ENCODE data around the gene OTUD6A.

Gene OTUD6A, protein sequence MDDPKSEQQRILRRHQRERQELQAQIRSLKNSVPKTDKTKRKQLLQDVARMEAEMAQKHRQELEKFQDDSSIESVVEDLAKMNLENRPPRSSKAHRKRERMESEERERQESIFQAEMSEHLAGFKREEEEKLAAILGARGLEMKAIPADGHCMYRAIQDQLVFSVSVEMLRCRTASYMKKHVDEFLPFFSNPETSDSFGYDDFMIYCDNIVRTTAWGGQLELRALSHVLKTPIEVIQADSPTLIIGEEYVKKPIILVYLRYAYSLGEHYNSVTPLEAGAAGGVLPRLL

DNA sequence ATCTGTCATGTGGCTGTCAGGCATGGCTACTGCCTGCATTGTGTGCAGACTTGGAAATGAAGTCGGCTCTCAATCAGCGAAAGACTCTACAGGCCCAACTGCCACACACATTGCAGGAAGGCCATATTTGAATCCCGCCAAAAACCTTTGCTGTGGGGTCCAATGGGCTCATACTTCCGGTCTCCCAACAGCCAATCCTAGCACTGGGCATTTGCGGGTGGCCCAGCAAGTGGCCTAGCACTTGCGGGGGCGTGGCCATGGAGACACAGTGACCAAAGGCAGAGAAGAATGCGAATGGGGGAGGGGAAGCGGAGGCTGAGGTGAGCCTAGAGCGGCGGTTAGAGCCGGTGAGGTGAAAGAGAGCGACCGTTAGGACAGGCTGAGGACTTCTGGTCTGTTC lies at the start of gene OTUD6A:
TSS of gene OTUD6A (plus strand) at position 382 of the 400 bp plus-strand sequence. CDS start 68 bp downstream, outside the sequence.
- no peak for DNase-seq

DNA sequence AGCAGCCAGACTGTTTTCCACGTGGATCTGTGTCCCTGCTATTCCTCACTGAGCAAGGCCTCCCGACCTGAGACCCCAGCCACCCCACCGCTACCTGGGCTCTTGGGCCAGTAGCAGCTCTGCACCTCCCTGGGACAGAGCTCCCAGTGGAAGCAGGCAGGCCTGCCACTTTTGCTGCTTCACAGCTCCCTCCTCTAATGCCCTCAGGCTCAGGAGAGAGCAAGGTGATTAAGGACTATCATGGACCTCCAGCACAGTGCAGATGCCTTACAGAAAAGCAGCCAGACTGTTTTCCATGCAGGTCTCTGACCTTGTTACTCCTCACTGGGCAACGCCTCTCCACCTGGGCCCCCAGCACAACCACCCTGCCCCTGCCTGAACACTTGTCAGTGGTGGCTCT lies 49.5 kb upstream of the OTUD6A start:
- no peak for DNase-seq

DNA sequence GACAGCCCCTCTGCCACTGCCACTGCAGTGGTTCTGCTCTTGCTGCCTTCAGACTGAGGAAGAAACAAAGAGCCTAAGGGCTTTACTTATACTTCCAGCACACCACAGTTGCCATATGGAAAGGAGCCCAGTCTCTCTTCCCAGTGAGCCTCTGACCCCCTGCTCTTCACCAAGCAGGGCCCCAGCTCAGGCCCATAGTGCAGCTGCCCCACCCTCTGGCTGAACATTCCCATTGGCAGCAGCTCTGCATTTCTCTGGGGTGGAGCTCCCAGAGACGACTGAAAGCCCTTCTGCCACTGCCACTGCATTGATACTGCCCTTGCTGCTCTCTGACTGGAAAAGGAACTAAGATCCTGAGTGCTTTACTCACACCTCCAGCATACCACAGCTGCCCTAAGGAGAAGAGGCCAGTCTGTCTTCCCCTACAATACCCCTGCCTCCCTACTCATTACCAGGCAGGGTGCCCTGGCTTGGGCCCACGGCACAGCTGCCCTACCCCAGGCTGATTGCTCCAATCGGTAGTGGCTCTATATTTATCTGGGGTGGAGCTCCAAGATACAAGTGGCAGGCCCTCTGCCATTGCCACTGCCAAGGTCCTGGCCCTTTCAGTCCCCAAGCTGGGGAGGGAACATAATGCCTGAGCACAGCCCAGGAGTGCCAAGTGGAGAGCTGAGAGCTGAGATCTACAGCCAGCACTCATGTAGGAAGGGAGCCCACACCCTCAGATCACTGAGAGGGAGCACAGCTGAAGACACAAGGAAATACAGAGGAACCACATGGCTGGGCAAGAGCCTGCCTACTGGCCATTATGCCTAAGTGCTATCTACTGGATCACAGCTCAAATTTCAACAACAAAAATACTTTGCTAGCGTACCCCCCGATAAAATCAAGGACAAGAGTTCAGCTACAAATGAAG lies 48.5 kb upstream of the OTUD6A start:
- DNase-seq: no peak

DNA sequence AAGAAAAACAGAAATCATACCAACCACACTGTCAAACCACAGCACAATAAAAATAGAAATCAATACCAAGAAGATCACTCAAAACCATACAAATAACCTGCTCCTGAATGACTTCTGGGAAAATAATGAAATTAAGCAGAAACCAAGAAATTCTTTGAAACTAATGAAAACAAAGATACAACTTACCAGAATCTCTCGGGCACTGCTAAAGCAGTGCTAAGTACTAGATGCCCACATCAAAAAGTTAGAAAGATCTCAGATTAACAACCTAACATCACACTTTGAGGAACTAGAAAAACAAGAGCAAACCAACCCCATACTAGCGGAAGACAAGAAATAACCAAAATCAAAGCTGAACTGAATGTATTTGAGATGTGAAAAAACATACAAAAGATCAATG lies 45.7 kb upstream of the OTUD6A start:
- peak; percentile 12 for DNase-seq

DNA sequence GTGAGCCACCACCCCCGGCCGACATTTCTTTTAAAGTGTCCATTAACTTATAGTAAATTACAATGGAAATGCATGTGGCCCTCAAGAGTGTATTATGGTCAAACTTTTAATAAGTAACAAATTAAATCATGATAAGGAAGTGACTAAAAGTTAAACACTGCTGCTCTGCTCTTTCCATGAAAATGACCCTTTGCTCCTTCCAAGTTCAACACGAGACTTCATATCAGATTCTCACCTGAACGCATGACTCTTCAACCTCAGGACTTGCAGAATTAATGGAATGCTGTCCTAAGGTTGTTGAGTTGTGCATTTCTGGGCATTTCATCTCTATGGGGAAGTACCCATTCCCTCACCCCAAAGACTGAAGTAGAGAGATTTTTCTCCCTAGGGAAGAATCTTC lies 39.6 kb upstream of the OTUD6A start:
- no peak for DNase-seq

DNA sequence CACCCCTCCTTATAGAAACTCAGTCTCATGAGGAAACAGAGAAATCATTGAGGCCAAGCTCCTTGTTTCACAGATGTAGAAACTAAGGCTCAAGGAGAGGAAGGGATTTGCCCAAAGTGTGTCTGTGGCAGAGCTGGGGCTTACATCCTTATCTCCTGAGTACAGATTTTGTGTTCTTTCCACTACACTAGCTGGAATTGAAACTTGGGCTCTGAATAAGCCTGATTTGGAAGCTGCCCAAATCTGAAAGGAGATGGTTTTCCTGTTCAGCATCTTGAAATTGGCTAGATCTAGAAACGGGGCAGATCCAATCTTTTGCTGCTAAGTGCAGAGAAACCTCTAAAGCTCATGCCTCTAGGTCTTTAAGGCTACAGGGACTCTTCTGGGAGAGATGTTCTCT lies 36.8 kb upstream of the OTUD6A start:
- no peak for DNase-seq

DNA sequence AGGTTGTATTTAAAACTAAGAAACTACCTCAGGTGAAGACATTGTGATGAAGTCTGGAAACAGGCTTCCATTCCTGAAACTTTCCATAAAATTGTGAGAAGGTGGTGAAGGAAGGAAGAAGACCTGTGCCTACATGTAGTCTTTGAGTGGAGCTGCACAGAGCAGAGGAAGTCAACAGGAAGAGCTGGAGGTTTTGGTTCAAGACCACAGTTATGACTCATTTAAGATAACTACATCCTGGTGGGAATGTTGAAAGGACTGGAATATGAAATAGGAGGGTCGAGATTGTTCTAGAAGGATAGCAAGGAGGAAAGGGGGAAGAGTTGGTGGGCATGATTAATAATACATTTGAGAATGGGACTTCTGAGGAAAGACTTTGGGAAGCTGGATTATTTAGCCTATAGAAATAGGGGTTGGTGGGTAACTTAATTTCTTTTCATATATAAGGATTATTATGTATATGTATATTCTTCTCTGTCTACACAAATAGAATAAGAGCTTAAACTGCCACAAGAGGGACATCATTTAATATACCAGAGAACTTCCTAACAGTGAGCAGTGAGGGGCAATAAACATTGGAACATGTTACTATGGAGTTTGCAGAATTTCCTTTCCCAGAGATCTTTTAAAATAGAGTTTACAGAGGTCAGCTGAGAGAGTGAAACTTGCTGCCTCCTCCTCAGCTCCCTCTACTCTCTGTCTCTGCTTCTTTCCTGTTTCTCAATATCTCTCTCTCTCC lies 36.0 kb upstream of the OTUD6A start:
- no peak for DNase-seq

DNA sequence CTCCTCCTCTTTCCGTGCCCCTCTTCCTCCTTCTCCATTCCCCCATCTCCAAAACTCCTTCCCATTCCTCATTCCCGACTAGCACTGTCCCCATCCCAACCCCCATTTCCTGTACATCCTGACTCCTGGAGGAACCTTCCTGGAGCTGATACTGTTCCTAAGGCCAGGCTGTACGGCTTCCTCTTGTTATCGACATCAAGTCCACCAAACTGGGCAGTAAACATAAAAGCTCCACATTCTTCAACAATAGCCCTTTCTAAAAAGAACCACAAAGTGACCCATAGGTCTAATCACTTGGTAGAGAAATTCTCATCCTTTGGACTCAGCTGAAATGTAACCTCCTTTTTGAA lies 35.4 kb upstream of the OTUD6A start:
- DNase-seq: no peak

DNA sequence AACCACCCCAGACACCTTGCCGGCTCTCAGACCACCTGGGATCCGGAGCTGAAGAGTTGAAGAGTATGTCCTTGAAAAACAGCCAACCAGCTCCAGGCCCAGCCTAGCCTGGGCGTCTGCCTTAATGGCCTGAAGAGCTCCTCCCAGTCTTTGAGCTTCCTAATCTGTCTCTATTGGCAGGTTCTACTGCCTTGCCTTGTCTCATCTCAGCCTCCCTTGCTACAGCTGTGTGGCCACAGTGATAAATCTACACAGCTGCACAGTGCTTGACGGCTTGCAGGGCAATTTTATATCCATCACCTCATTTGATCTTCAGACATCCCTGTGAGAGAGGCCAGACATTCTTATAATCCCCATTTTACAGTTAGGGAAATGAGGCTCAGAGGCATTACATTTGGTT lies 32.4 kb upstream of the OTUD6A start:
- no peak for DNase-seq

DNA sequence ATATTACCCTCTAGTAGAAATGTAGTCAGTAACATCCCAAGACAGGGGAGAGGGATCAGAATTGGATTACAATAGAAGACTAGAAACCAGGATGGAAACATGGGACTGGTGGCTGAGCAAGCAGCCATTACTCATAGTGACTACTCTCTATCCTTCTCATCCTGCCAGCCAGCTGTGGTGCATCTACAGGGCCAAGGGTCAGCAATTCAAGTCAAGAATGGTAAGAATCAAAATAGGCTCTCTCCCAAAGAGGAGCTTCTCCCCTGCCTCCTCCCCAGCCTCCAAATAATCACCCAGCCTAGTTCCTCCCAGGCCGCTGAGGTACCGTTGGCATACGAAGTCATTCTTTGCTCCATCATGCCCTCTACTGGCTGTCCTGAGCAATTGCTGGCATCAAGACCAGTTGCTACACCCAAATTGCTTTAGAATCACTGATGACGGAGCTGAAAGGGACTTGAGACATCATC lies 31.9 kb upstream of the OTUD6A start:
- peak; percentile 74 for DNase-seq

DNA sequence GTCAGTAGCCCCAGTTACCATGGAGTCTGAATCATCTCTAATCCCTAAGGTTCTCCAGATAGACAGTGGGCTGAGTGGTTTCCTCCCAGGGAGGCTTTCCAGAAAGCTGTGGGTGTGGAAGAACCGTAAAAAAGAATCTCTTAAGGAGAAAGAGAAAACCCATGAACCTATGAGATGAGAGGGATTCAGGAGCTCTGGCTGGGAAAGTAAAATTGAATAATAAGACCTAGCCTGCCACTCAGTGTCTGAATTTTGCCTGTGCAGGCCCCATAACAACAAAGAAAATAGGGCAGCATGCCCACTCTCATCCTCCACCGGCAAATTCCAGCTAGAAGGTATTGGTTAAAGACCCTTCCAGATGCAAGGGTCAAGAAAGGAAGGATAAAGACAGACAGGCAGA lies 29.5 kb upstream of the OTUD6A start:
- no peak for DNase-seq

DNA sequence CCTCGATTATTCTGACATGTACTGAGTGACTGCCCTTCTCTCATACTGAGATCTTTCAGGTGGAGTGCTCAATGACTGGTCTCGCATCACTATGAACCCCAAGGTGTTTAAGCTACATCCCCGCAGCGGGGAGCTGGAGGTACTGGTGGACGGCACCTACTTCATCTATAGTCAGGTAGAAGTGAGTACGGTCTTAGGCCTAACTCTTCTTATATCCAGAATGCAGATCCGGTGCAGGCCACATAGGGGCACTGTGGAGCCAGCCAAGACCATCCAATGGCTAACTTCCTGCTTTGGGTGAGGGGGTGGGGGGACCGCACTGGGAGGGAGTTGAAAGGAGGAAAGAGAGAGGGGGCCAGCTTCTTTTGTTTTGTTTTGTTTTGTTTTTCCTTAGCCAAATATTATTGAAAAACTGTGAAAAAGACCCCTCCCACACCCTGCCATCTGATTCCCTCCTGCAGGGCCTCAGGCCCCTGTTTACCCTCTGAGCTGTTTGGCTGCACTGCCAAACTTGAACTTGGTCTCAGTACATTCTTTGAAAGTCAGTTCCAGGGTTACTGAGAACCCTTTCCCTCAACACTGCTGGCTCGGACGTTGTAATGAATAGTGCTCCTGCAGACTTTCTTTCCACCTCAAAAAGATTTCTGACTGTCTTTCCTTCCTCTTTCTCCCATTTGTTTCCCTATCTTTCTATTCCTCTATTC lies 28.8 kb upstream of the OTUD6A start:
- peak; percentile 48 for DNase-seq

DNA sequence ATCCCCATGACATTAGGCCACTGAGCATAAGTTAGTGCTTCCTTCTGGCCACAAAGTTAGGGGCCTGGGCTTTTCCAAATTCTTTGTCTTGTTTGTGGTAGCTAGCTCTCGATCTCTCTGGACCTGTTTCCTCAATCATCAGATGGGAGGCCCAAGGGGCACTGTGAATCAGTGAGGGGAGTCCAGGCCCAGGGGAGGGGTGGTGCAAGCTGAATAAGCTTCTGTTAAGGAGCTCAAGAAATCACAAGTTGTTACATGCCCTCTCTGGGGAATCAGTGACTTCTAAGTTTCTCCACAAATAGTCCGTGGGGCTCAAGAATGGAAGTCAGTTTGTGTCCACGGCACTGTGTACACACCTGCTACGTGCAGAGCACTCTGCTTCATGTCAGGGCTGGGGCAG lies 27.6 kb upstream of the OTUD6A start:
- no peak for DNase-seq

DNA sequence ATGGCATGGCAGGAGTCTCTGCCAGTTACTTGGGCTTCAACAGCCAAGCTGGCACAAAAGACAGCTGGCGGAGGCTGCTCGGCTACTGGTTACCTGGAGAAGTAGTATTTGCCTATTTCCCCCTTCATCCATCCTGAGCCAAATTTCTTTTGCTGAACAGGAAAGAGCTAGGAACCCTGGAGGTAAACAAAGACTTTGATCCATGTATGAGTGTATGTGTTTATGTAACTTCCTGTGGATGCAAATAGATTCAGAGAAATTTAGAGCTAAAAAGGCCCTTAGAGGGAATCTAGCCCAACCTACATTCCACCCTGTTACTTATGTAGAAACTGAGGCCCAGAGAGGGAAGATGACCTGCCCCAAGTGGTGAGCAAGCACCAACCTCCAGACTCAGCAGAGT lies 23.7 kb upstream of the OTUD6A start:
- DNase-seq: no peak

DNA sequence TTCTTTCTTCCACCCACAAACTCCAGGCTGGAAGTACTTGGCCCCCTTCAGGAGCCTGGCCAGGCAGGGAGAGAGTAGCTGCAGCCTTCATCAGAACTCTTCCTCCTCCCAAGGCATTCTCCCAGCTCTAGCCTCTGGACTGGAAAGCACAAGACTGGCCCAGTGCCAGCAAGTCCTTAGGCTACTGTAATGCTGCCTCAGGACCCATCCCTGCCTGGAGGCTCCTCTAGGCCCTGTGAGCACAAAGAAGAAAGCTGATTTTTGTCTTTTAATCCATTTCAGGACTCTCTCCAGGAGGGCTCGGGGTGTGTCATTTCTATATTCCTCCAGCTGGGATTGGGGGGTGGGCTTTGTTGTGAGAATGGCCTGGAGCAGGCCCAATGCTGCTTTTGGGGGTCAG lies 23.3 kb upstream of the OTUD6A start:
- no peak for DNase-seq

DNA sequence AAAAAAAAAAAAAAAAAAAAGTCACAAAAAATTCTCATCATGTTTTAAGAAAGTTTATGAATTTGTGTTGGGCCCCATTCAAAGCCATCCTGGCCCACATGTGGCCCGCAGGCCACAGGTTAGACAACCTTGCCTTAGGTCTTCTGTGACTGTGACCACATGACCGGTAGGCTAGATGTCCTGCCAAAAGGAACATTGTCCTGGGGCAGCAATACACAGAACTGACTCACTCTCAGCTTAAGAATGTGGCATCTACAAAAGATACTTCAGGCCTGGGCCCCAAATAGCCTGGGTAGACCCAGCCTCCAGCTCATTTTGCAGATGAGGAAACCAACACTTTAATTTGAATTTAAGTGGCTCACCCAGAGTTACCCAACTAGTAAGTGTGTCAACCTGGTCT lies 22.5 kb upstream of the OTUD6A start:
- no peak for DNase-seq

DNA sequence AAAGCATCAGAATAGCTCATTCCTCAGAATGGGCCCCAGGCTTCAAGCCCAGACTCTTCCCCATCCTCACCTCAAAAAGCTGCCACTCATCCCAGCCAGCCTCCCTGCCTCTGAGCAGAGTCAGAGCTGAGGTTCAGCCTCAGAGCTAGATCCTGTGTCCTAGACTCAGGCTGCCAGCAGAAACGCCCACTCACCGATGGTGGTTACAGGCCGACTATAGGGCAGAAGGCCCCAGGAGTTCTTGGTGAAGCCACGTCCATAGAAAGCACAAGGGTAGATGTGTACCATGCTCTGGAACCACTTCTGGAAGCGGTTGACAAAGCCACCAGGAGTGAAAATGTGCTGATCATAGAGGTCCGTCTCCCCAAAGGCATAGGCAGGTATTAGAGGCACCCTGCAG lies 20.3 kb upstream of the OTUD6A start:
- no peak for DNase-seq

DNA sequence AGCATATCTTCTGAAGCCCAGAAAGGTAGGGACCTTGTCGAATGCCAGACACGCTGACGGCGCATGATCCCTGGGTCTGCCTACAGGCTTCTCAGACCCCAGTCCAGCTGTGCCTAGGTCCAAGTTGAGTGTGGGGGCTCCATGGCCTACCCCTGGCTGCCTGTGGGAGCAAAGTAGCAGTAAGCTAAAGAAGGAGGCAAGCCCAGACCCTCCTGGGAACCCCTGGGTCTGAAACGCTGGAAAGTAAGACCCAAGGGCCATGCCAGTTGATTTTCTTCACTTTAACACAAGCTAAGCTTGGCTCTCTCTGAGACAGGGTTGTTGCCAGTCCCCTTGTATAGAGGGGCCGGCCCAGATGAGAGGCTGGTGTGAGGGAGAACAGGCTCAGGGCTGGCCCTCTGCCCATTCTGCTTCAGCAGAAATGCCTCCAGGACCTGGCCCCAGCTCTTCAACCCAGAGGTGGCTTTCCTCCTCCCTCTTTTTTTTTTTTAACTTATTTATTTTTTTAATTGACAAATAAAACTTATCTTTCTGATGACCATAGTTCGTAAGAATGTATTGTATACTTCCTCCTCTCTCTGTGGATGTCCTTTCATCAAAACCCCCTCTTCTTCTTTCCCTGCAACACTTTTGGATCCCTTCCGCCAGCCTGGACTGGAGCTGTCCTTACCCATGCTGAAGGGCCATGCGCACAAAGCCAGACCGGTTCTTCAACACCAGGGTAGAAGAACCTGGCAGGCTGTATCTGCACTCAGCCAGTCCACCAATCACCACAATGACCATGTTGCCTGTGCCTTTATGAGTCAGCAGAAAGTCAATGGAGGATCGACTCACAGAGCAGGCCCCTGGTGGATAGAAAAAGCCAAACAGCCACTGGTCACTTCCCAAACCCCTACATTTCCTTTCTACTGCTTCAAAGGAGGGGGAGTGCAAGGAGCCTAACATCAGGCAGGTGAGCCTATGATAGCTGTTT lies 19.6 kb upstream of the OTUD6A start:
- no peak for DNase-seq

DNA sequence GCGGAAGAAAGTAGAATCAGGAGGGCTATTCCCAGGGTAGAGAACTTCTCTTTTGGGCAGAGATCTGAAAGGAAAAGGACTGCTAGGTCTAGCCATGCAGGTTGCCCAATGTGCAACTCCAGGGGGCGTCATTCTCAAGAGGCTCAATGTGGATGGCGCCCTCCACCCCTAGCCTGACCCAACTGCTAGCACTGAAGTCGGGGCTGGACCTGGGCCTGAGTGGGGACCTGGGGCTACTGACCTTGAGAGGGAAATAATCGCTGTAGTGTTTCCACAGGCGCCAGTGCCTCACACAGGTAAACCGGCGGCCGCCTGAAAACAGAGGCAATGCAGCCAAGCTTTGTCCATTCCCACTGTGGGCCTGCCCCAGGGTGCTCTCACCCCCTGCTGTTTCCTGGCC lies 18.6 kb upstream of the OTUD6A start:
- no peak for DNase-seq

DNA sequence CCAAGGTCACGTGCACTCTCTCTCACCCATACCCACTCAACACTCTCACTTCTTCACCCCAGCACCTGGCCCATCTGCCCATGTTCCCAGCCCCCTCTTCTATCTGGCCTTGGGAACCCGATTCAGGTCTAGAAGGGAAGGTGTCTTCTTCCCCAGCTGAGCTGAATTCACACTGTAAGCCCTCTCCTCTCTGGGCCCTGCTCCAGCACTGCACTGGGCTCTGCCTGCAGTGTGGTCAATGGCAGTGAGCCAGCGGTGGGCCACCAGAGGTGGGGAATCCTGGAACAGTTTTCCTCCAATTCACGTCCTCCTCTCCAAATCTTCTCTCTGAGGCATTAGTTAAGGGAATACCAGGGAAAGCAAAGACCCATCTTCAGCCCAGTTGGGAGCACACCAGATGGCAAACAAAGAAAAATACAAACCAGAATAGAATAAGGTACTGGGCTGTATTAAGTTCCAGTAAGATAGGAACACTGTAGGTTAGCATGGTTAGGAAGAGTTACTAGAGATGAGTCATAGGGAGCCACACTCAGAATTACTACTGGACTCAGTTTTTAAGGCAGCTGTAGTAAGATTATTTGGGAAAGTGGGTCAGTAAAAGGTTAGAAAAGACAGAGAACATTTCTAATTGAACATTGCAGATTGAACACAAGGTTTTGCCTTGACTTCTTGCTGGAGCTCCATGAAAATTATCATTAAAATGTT lies 17.6 kb upstream of the OTUD6A start:
- no peak for DNase-seq

DNA sequence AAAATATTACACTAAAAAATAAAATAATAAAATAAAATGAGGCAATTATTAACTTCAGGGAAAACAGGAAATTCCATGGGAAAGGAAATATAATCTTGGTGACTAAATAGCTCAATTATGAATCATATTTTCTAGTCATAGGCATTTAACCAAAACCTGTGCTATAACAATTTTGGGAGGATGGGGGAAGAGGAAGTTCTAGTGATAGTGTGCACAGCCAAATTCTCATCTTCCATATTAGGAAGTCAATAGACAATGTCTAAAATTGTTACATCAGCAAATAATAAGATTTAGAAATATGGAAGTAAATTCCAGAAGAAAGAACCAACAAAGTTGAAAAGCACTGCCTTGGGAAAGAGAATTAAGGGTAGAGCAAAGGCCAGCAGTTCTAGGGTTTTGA lies 15.3 kb upstream of the OTUD6A start:
- DNase-seq: no peak
